Astrocyte of the spinal cord (primary cell): ENCODE data around the gene PEA15.

Experiments used
- DNase-seq: peaks from one replicate; pipeline ENCODE4 v3.0.0; 2011; ENCODE audit warnings: low read depth, low spot score
- H3K4me3 ChIP-seq: 2 replicates; pipeline ENCODE4 v1.5.1; 2011; ENCODE audit warnings: low read depth, mild to moderate bottlenecking, low read length, moderate library complexity
- in situ Hi-C: cut with HindIII; loops from 2 replicates; pipeline ENCODE4 v1.10.0; 2017; ENCODE audit warnings: low sequenced_read_pairs
- TF ChIP-seq, protein P1 (sequence below): IDR thresholded peaks from 2 replicates; pipeline ENCODE4 v1.5.1; 2012; ENCODE audit warnings: low read depth, mild to moderate bottlenecking, low read length, inconsistent platforms

Gene PEA15

GRCh38 chr1:160161965-160162705 lies 43.0 kb upstream of the PEA15 start:
- H3K4me3 ChIP-seq, result no peak overlapping the region
- peak; percentile 38 for DNase-seq
- in situ Hi-C loops, result no loop called here
- TF ChIP-seq, protein P1, sequence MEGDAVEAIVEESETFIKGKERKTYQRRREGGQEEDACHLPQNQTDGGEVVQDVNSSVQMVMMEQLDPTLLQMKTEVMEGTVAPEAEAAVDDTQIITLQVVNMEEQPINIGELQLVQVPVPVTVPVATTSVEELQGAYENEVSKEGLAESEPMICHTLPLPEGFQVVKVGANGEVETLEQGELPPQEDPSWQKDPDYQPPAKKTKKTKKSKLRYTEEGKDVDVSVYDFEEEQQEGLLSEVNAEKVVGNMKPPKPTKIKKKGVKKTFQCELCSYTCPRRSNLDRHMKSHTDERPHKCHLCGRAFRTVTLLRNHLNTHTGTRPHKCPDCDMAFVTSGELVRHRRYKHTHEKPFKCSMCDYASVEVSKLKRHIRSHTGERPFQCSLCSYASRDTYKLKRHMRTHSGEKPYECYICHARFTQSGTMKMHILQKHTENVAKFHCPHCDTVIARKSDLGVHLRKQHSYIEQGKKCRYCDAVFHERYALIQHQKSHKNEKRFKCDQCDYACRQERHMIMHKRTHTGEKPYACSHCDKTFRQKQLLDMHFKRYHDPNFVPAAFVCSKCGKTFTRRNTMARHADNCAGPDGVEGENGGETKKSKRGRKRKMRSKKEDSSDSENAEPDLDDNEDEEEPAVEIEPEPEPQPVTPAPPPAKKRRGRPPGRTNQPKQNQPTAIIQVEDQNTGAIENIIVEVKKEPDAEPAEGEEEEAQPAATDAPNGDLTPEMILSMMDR, result peak; percentile 68

DNA sequence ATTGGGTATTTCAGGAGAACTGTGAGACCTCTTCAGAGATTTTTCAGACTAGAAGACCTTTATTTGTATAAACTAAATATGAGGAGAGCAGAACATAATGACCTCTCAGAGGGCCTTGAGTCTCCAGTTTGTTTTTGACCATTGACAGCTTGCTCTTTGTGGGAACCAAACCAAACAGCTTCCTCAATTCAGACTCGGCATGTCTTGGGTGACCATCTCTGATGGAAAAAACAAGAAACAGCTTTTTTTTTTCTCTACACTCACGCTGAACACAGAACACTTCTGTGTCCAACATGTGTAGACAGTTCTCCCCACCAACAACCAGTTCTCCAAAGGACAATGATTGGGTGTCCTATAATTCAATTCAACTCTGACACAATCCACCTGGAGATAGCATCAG lies 42.3 kb upstream of the PEA15 start:
- no peak for DNase-seq
- no peak overlapping the region for H3K4me3 ChIP-seq
- TF ChIP-seq, protein P1, result no peak
- in situ Hi-C loops, result no loop called here

DNA sequence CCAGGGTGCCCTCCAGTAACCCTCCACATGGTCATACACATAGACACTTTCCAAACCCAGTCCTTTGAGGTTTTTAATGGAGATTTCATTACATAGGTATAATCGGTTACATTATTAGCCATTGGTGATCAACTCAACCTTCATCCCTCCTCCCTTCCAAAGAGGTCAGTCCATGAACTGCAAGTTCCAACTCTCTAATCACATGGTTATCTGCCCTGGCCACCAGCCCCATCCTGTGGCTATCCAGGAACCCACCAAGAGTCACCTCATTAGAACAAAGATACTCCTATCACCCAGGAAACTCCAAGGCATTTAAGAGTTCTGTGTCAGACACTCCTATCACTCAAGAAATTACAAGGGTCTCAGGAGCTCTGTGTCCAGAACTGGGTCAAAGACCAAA lies 41.6 kb upstream of the PEA15 start:
- in situ Hi-C loops, result no loop called here
- no peak for DNase-seq

GRCh38 chr1:160164121-160164520 lies 41.1 kb upstream of the PEA15 start:
- DNase-seq, result no peak
- TF ChIP-seq, protein P1, result no peak
- in situ Hi-C loops, result no loop called here
- H3K4me3 ChIP-seq, result no peak overlapping the region

More for the DNA sequence above, 41.6 kb upstream of the PEA15 start:
- H3K4me3 ChIP-seq, result no peak overlapping the region
- TF ChIP-seq, protein P1, result no peak

GRCh38 chr1:160166166-160166868 lies 38.9 kb upstream of the PEA15 start:
- TF ChIP-seq, protein P1, result no peak
- no peak overlapping the region for H3K4me3 ChIP-seq
- DNase-seq, result no peak
- in situ Hi-C loops, result no loop called here

DNA sequence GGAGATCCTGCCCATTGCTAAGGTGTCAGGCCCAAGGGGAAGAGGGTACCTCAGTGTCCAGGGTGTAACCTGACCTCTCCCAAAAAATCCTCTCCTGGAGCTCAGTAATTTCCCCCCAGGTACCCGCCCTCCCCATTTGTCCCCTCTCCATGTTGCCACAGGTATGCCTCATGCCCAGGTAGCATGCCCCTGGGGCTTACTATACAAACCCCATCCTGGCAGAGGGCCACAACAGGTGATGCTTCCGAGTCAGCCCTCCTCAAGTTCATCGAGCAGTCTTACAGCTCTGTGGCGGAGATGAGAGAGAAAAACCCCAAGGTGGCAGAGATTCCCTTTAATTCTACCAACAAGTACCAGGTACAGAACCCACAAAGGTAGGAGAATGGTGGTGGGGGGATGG lies 38.1 kb upstream of the PEA15 start:
- TF ChIP-seq, protein P1, result no peak
- in situ Hi-C loops, result no loop called here
- no peak for DNase-seq
- no peak overlapping the region for H3K4me3 ChIP-seq
